Keratinocyte (primary cell): ENCODE measurements around the gene PDZRN4. TPM values are rescaled to one million over a fixed set of nuclear protein-coding genes. Genes with fewer than 3 reads are reported as not detected.

Experiments used
- DNase-seq: peaks from one replicate; pipeline ENCODE4 v3.0.0-alpha.2; 2011; ENCODE audit warnings: low read depth, missing footprints, low spot score
- FAIRE-seq: peaks from 2 replicates; lab custom pipeline; 2011; peaks lifted over from hg19 to GRCh38; lab: Jason Lieb, UNC
- H2AFZ ChIP-seq: 2 replicates; pipeline ENCODE4 v1.6.0; 2012; ENCODE audit warnings: low read length, control low read depth, inconsistent platforms; ENCODE audit not compliant: control insufficient read depth
- H3K27ac ChIP-seq: 2 replicates; pipeline ENCODE4 v1.5.1; 2011; ENCODE audit warnings: low read length; ENCODE audit not compliant: control insufficient read depth, insufficient read depth
- H3K27me3 ChIP-seq: 3 replicates; pipeline ENCODE4 v1.6.0; 2011; ENCODE audit warnings: low read length; ENCODE audit not compliant: control insufficient read depth, insufficient read depth; ENCODE audit errors: extremely low read depth
- H3K36me3 ChIP-seq, 2 experiments: 2 replicates in 1 of 2; 3 replicates in 1 of 2; pipeline ENCODE4 v1.5.1; 2011; ENCODE audit warnings: low read length in 2 of 2, mild to moderate bottlenecking in 1 of 2; ENCODE audit not compliant: control insufficient read depth in 2 of 2, insufficient read depth in 2 of 2; ENCODE audit errors: extremely low read depth in 1 of 2
- H3K4me1 ChIP-seq: 3 replicates; pipeline ENCODE4 v1.5.1; 2011; ENCODE audit warnings: low read length; ENCODE audit not compliant: control insufficient read depth, insufficient read depth; ENCODE audit errors: extremely low read depth
- H3K4me2 ChIP-seq: 3 replicates; pipeline ENCODE4 v1.6.0; 2011; ENCODE audit warnings: low read depth, low read length; ENCODE audit not compliant: control insufficient read depth, insufficient read depth; ENCODE audit errors: extremely low read depth
- H3K4me3 ChIP-seq, 3 experiments: fragments of 200-600 bp in 1 of 3; sonication (generic) in 1 of 3; 2 replicates in 2 of 3; 3 replicates in 1 of 3; pipeline ENCODE4 v1.5.1; 2011 to 2016; ENCODE audit warnings: low read length in 3 of 3, mild to moderate bottlenecking in 3 of 3, control low read depth in 2 of 3, inconsistent platforms in 1 of 3, low read depth in 1 of 3, mixed read lengths in 1 of 3, mixed run types in 1 of 3, moderate library complexity in 1 of 3; ENCODE audit not compliant: control insufficient read depth in 2 of 3, insufficient read depth in 2 of 3; ENCODE audit errors: extremely low read depth in 1 of 3
- H3K79me2 ChIP-seq: 2 replicates; pipeline ENCODE4 v1.6.0; 2012; ENCODE audit warnings: low read length; ENCODE audit not compliant: control insufficient read depth, insufficient read depth
- H3K9ac ChIP-seq: 3 replicates; pipeline ENCODE4 v1.6.0; 2011; ENCODE audit warnings: low read length; ENCODE audit not compliant: control insufficient read depth, insufficient read depth; ENCODE audit errors: extremely low read depth
- H3K9me1 ChIP-seq: 3 replicates; pipeline ENCODE4 v1.6.0; 2011; ENCODE audit warnings: low read length; ENCODE audit not compliant: control insufficient read depth, insufficient read depth; ENCODE audit errors: extremely low read depth
- H3K9me3 ChIP-seq: 2 replicates; pipeline ENCODE4 v1.5.1; 2012; ENCODE audit warnings: low read depth, low read length; ENCODE audit not compliant: control insufficient read depth
- H4K20me1 ChIP-seq: 3 replicates; pipeline ENCODE4 v1.6.0; 2011; ENCODE audit warnings: low read length; ENCODE audit not compliant: control insufficient read depth, insufficient read depth; ENCODE audit errors: extremely low read depth
- CTCF ChIP-seq, 3 experiments: IDR thresholded peaks in 1 of 3; conservative IDR thresholded peaks in 1 of 3; optimal IDR thresholded peaks in 1 of 3; 2 replicates in 2 of 3; 3 replicates in 1 of 3; pipeline versions ENCODE3 to v1.5.1; 2011; ENCODE audit warnings: low read length in 3 of 3, mild to moderate bottlenecking in 3 of 3, moderate library complexity in 2 of 3, control low read depth in 1 of 3, inconsistent platforms in 1 of 3; ENCODE audit not compliant: insufficient read depth in 2 of 3; ENCODE audit errors: extremely low read depth in 1 of 3
- EZH2 ChIP-seq: IDR thresholded peaks from one replicate; pipeline ENCODE4 v1.6.1; 2012; ENCODE audit warnings: inconsistent platforms, mild to moderate bottlenecking, low read length, moderate library complexity
- dilution Hi-C: fragments of 300-500 bp; cut with MboI; formaldehyde crosslinking; loops from one replicate; pipeline ENCODE4 v1.7.0; 2020; ENCODE audit warnings: low sequenced_read_pairs; ENCODE audit not compliant: extremely low pct_ligation_motif_present
- polyA plus RNA-seq, 5 experiments: library from polyadenylated mRNA; depleted of rRNA in 3 of 5; stranded (reverse) in 3 of 5; stranded (forward) in 1 of 5; unstranded in 1 of 5; fragments of >200 nt; gene quantifications; 1 replicate in 1 of 5; 2 replicates in 3 of 5; 3 replicates in 1 of 5; pipeline versions ENCODE4 v1.2.1 to v1.2.3, GENCODE V29; 2011 to 2012; ENCODE audit warnings: missing spikeins in 2 of 5, low read depth in 1 of 5, low replicate concordance in 1 of 5

PDZRN4 gene
- polyA plus RNA-seq, 1 donor (not counting 4 experiments of a cell fraction or from before 2014, with no cell fraction given): not detected

- Histone ChIP-seq H3K4me2 (no peak overlapping the region), H3K36me3 (no peaks in the 10 kb centered on the region), H3K27ac (no peak overlapping the region), H3K4me3 (no peak overlapping the region), H4K20me1 (no peaks in the 10 kb centered on the region), H3K9me1 (no peaks in the 10 kb centered on the region), H3K9ac (no peak overlapping the region), H3K27me3 (no peaks in the 10 kb centered on the region), H3K4me1 (no peaks in the 10 kb centered on the region), H3K79me2 (no peaks in the 10 kb centered on the region), H3K9me3 (no peaks in the 10 kb centered on the region), H2AFZ (no peak overlapping the region)
- TF ChIP-seq CTCF (optimal IDR thresholded peaks at IDR 0.05 in 1 of 3, IDR thresholded peaks at IDR 0.05 in 1 of 3, conservative IDR thresholded peaks at IDR 0.05 in 1 of 3; ENCODE audit: extremely low read depth in 1 of 3, insufficient read depth in 2 of 3, low read length in 3 of 3) (no peak), EZH2 (no peak)
- FAIRE-seq (no peak), DNase-seq (no peak)
- dilution Hi-C loops: no loop called here
Measured at GRCh38 chr12:41466802-41467201, 278.7 kb downstream of the PDZRN4 start.

GRCh38 chr12:41467591-41468325, 279.6 kb downstream of the PDZRN4 start:
- Histone ChIP-seq H3K4me3 (no peak overlapping the region), H3K36me3 (no peaks in the 10 kb centered on the region), H4K20me1 (no peaks in the 10 kb centered on the region), H3K9me3 (no peaks in the 10 kb centered on the region), H3K9me1 (no peaks in the 10 kb centered on the region), H3K4me2 (no peak overlapping the region), H3K4me1 (no peaks in the 10 kb centered on the region), H3K9ac (no peak overlapping the region), H3K79me2 (no peaks in the 10 kb centered on the region), H2AFZ (no peak overlapping the region), H3K27me3 (no peaks in the 10 kb centered on the region), H3K27ac (no peak overlapping the region)
- TF ChIP-seq EZH2 (no peak), CTCF (optimal IDR thresholded peaks at IDR 0.05 in 1 of 3, IDR thresholded peaks at IDR 0.05 in 1 of 3, conservative IDR thresholded peaks at IDR 0.05 in 1 of 3; ENCODE audit: extremely low read depth in 1 of 3, insufficient read depth in 2 of 3, low read length in 3 of 3) (no peak)
- no peak for DNase-seq
- dilution Hi-C loops: no loop called here
- FAIRE-seq: no peak
